NT2/D1 (cell line): ENCODE results near the gene ATAD3C.
"Not testable (repeated sequence)": the region's sequence is repeated elsewhere in the genome, so short reads cannot be mapped to it uniquely, and the experiment has no call there.

Source experiments
- DNase-seq: peaks from one replicate; pipeline ENCODE4 v3.0.0-alpha.2; 2011; ENCODE audit warnings: low read depth, low spot score
- H3K27me3 ChIP-seq: 2 replicates; pipeline ENCODE4 v1.6.0; 2011; ENCODE audit warnings: mild to moderate bottlenecking; ENCODE audit not compliant: insufficient read length, insufficient read depth
- H3K36me3 ChIP-seq: 2 replicates; pipeline ENCODE4 v1.6.1; 2011; ENCODE audit warnings: mild to moderate bottlenecking, low read length, mixed read lengths; ENCODE audit not compliant: insufficient read depth, insufficient read length
- H3K4me1 ChIP-seq: 2 replicates; pipeline ENCODE4 v1.5.1; 2011; ENCODE audit not compliant: insufficient read depth, insufficient read length
- H3K4me3 ChIP-seq: 2 replicates; pipeline ENCODE4 v1.5.1; 2011; ENCODE audit warnings: low read depth; ENCODE audit not compliant: insufficient read length
- H3K9ac ChIP-seq: 2 replicates; pipeline ENCODE4 v1.6.0; 2011; ENCODE audit warnings: low read depth; ENCODE audit not compliant: insufficient read length
- H3K9me3 ChIP-seq: 2 replicates; pipeline ENCODE4 v1.5.1; 2011; ENCODE audit warnings: mild to moderate bottlenecking, low read length; ENCODE audit not compliant: insufficient read depth
- SUZ12 ChIP-seq: IDR thresholded peaks from 2 replicates; pipeline ENCODE4 v1.6.1; 2011; ENCODE audit not compliant: insufficient read length, insufficient read depth; ENCODE audit errors: extremely low read depth
- YY1 ChIP-seq: IDR thresholded peaks from 2 replicates; pipeline ENCODE4 v1.6.1; 2011; ENCODE audit not compliant: insufficient read length, insufficient read depth
- ZNF274 ChIP-seq: IDR thresholded peaks from 2 replicates; pipeline ENCODE4 v1.6.1; 2011; ENCODE audit warnings: mild to moderate bottlenecking, low read depth, low read length

ATAD3C gene

DNA sequence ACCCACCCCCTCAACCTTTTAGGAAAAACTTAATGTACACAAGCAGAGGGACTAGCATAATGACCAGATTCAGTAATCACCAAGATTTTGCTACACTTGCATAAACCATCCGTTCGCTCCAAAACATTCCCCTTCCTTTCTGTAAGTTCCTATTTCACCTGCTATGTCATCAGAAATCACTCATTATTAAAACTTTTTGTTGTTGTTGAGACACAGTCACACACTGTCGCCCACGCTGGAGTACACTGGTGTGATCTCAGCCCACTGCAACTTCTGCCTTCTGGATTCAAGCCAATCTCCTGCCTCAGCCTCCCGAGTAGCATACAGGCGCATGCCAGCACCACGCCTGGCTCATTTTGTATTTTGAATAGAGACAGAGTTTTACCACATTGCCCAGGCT, 45.8 kb upstream of the ATAD3C start:
- H3K4me1 ChIP-seq = peaks cover 10% of the 10 kb centered on the region
- H3K4me3 ChIP-seq = no peak overlapping the region

GRCh38 chr1:1406101-1406820, 43.2 kb upstream of the ATAD3C start:
- no peaks in the 10 kb centered on the region for H3K27me3 ChIP-seq
- H3K36me3 ChIP-seq = peaks cover 54% of the 10 kb centered on the region
- peak overlapping the region; percentile 90 for H3K4me3 ChIP-seq
- no peak for DNase-seq
- no peak for TF ChIP-seq YY1
- TF ChIP-seq SUZ12 = no peak
- no peak for TF ChIP-seq ZNF274
- peaks cover 3% of the 10 kb centered on the region for H3K4me1 ChIP-seq
- H3K9ac ChIP-seq = peak overlapping the region; percentile 97
- H3K9me3 ChIP-seq = 0 out of 2 replicates have a peak, but pooled peaks cover under 1% of the 10 kb centered on the region

More for the DNA sequence above, 45.8 kb upstream of the ATAD3C start:
- H3K9ac ChIP-seq = no peak overlapping the region
- H3K9me3 ChIP-seq = no peaks in the 10 kb centered on the region
- peaks cover 68% of the 10 kb centered on the region for H3K36me3 ChIP-seq
- H3K27me3 ChIP-seq = no peaks in the 10 kb centered on the region
- TF ChIP-seq ZNF274 = no peak
- no peak for TF ChIP-seq SUZ12
- no peak for TF ChIP-seq YY1
- DNase-seq = no peak

- Histone ChIP-seq H3K9me3 (peaks cover 8% of the 10 kb centered on the region; the same call in 1 of the 2 replicates), H3K4me3 (peak within 1 kb of the TSS; percentile 90), H3K9ac (peak within 1 kb of the TSS; percentile 97), H3K4me1 (peaks cover 5% of the 10 kb centered on the region), H3K36me3 (peaks cover 49% of the 10 kb centered on the region), H3K27me3 (no peaks in the 10 kb centered on the region)
- TF ChIP-seq YY1 (peak; percentile 88), ZNF274 (no peak)
- peak; percentile 63 for DNase-seq
Observed at GRCh38 chr1:1406821-1407635, 42.5 kb upstream of the ATAD3C start, which contains the start of gene MRPL20. Gene MRPL20, minus strand, starts transcription at chr1:1407293. Its CDS starts 76 bp downstream, at chr1:1407217.

DNA sequence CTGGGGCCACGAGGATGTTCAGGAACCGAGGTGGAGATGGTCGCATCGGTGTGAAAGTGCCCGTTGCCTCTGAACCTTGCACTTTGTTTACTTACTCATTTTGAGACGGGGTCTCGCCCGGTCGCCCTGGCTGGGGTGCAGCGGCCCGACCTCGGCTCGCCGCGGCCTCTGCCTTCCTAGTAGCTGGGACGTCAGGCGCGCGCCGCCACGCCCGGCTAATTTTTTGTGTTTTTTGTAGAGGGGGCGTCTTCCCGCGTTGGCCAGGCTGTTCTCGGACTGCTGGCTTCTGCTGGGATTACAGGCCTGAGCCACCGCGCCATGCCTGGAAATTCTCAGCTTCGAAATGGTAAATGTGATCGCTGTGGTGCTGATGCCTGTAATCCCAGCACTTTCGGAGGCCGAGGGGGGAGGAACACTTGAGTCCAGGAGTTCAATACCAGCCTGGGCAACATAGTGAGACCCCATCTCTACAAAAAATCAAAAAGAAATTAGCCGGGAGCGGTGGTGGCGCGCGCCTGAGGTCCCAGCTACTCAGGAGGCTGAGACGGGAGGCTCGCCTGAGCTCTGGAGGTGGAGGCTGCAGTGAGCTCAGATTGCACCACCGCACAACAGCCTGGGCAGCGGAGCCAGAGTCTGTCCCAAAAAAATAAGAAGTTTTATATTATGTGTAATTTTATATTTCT, 41.7 kb upstream of the ATAD3C start:
- peaks cover 15% of the 10 kb centered on the region; the same call in 1 of the 2 replicates for H3K9me3 ChIP-seq
- TF ChIP-seq ZNF274 = no peak
- no peak for TF ChIP-seq SUZ12
- no peak for TF ChIP-seq YY1
- peaks cover 3% of the 10 kb centered on the region for H3K4me1 ChIP-seq
- peak overlapping the region; percentile 97 for H3K9ac ChIP-seq
- H3K4me3 ChIP-seq = peak overlapping the region; percentile 90
- DNase-seq = no peak
- peaks cover 42% of the 10 kb centered on the region for H3K36me3 ChIP-seq
- H3K27me3 ChIP-seq = no peaks in the 10 kb centered on the region

- Histone ChIP-seq H3K36me3 (peaks cover 27% of the 10 kb centered on the region), H3K9me3 (peaks cover 20% of the 10 kb centered on the region; the same call in 1 of the 2 replicates)
- H3K27me3 ChIP-seq, H3K4me3 ChIP-seq, H3K9ac ChIP-seq, DNase-seq, H3K4me1 ChIP-seq: not testable (repeated sequence)
Observed at GRCh38 chr1:1410238-1410637, 39.3 kb upstream of the ATAD3C start.

DNA sequence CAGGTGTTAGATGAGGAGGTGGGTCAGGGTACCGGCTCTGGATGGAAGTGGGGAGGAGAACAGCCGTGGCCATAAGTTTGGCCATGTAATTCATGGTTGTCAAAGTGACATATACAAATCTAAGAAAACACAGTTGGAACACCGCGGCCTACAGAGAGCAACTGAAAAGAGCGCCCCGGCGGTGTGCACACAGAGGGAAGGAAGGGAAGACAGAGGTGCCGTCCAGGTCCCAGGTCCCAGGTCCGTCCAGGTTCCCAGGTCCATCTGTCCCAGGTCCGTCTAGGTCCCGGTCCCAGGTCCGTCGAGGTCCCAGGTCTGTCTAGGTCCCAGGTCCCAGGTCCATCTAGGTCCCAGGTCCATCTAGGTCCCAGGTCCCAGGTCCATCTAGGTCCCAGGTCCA, 37.9 kb upstream of the ATAD3C start:
- Histone ChIP-seq H3K9me3 (peaks cover 20% of the 10 kb centered on the region; the same call in 1 of the 2 replicates), H3K36me3 (peaks cover 13% of the 10 kb centered on the region)
- TF ChIP-seq ZNF274 (no peak), SUZ12 (no peak)

GRCh38 chr1:1412311-1412902, 37.1 kb upstream of the ATAD3C start:
- not testable (repeated sequence) for H3K9ac ChIP-seq, DNase-seq, H3K4me3 ChIP-seq, H3K4me1 ChIP-seq, H3K27me3 ChIP-seq
- Histone ChIP-seq H3K36me3 (peaks cover 11% of the 10 kb centered on the region), H3K9me3 (peaks cover 20% of the 10 kb centered on the region; the same call in 1 of the 2 replicates)

More for the DNA sequence above, 37.9 kb upstream of the ATAD3C start:
- H3K4me3 ChIP-seq = no peak overlapping the region
- peaks cover 6% of the 10 kb centered on the region for H3K4me1 ChIP-seq
- no peaks in the 10 kb centered on the region for H3K27me3 ChIP-seq
- no peak overlapping the region for H3K9ac ChIP-seq
- DNase-seq = no peak
